GM23248 (cell line): ENCODE results near the gene DDI1.

ENCODE experiments used
- EZH2 ChIP-seq: fragments of 200-600 bp; sonication (generic); IDR thresholded peaks from 2 replicates; pipeline ENCODE4 v1.6.1; 2018; ENCODE audit warnings: antibody characterized with exemption, mild to moderate bottlenecking; ENCODE audit not compliant: insufficient read depth, poor library complexity, severe bottlenecking
- EZH2phosphoT487 ChIP-seq: fragments of 200-600 bp; sonication (generic); IDR thresholded peaks from 2 replicates; pipeline ENCODE4 v1.6.1; 2018; ENCODE audit warnings: antibody characterized with exemption, moderate library complexity, mild to moderate bottlenecking, low read depth; ENCODE audit not compliant: insufficient read depth

DNA sequence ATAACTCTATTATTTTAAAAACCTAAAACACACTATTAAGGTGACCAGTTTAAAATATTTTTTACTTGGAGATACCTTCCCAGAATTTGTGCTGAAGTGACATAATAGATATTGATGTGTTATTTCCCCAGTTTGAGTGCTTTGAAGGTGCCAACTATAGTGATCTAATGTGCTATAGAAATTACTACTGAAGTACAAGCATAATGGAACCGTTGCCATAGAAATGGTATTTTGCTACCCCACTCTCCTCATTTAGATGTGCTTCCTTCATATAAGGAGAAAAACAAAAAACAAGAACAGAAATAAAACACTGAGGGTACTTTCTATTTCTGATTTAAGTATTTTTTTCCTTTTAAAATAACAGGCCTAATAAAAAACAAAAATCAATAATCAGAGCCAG, 19.2 kb downstream of the DDI1 start:
- TF ChIP-seq EZH2 = no peak
- no peak for TF ChIP-seq EZH2phosphoT487
